Activated CD8-positive, alpha-beta T cell treated with anti-CD3 and anti-CD28 coated beads, Interleukin-2, amount 10 ng/mL, durations not matched to agents 7 days and 5 days (primary cell): ENCODE data around the gene DRC1. TPM values are rescaled to one million over a fixed set of nuclear protein-coding genes. Genes with fewer than 3 reads are reported as not detected.
A peak's percentile ranks its signal among the peaks of the same experiment; 100 is the strongest.

Source experiments
- ATAC-seq: fragments of 150-1000 bp; cut with Tn5 transposase; one replicate; pipeline ENCODE4 v1.10.0; 2021; ENCODE audit warnings: moderate library complexity
- CTCF ChIA-PET: fragments of 350-600 bp; sonication (Branson Sonifier 250); formaldehyde crosslinking; loops from one replicate; lab custom pipeline; 2021; ENCODE audit warnings: antibody characterized with exemption; lab: Charles Lee
- POLR2A ChIA-PET: fragments of 350-600 bp; sonication (Branson Sonifier 250); formaldehyde crosslinking; loops from one replicate; lab custom pipeline; 2021; ENCODE audit warnings: antibody characterized with exemption; lab: Charles Lee
- DNase-seq: peaks from one replicate; pipeline ENCODE4 v3.0.0-alpha.2; 2020
- H3K27ac Mint-ChIP-seq: one replicate; pipeline ENCODE4 v1.8.0; 2021; ENCODE audit warnings: mild to moderate bottlenecking, mixed read lengths
- H3K27me3 Mint-ChIP-seq: one replicate; pipeline ENCODE4 v1.8.0; 2021; ENCODE audit warnings: low read depth, mixed read lengths
- H3K36me3 Mint-ChIP-seq: one replicate; pipeline ENCODE4 v1.8.0; 2021; ENCODE audit warnings: low read depth, mixed read lengths
- H3K4me1 Mint-ChIP-seq: one replicate; pipeline ENCODE4 v1.8.0; 2021; ENCODE audit warnings: low read depth, mixed read lengths
- H3K4me3 Mint-ChIP-seq: one replicate; pipeline ENCODE4 v1.8.0; 2021; ENCODE audit warnings: mild to moderate bottlenecking, mixed read lengths
- H3K9me3 Mint-ChIP-seq: one replicate; pipeline ENCODE4 v1.8.0; 2022; ENCODE audit warnings: mixed read lengths; ENCODE audit not compliant: insufficient read depth
- total RNA-seq, 2 experiments: library from RNA; stranded (reverse); gene quantifications; one replicate each; pipeline ENCODE4 v1.2.3, GENCODE V29; 2021

The DRC1 gene
- total RNA-seq, 2 experiments from 2014 or later = not detected

GRCh38 chr2:26491563-26492167 lies 89.9 kb downstream of the DRC1 start:
- Mint-ChIP-seq H3K9me3 (no peaks in the 10 kb centered on the region), H3K4me1 (peaks cover 31% of the 10 kb centered on the region), H3K4me3 (no peak overlapping the region), H3K27ac (no peak overlapping the region), H3K36me3 (no peaks in the 10 kb centered on the region), H3K27me3 (peaks cover under 1% of the 10 kb centered on the region)
- CTCF ChIA-PET = interaction anchor here (0.6 to 2.3 kb wide), 5 partner anchors 10 to 88 kb away, joined by 3 to 10 read pairs (median 6); no protein-coding TSS in a partner anchor
- DNase-seq = no peak
- POLR2A ChIA-PET = interaction anchor here (1.1 kb wide), 1 partner anchor 14 kb away, joined by 6 read pairs; the partner anchor contains the start of gene OTOF
- ATAC-seq = no peak

- H3K27ac Mint-ChIP-seq = no peak overlapping the region
- H3K36me3 Mint-ChIP-seq = no peaks in the 10 kb centered on the region
- peaks cover 4% of the 10 kb centered on the region for H3K27me3 Mint-ChIP-seq
- no peak overlapping the region for H3K4me3 Mint-ChIP-seq
- POLR2A ChIA-PET = no interaction called here
- ATAC-seq (peak; percentile 22), DNase-seq (no peak)
- H3K4me1 Mint-ChIP-seq = peaks cover 19% of the 10 kb centered on the region
- CTCF ChIA-PET = interaction anchor here (1.7 to 2.3 kb wide), 3 partner anchors 8 to 11 kb away, joined by 6 to 10 read pairs (median 8); no protein-coding TSS in a partner anchor
- no peaks in the 10 kb centered on the region for H3K9me3 Mint-ChIP-seq
Measured at GRCh38 chr2:26492749-26493515, 91.2 kb downstream of the DRC1 start.

DNA sequence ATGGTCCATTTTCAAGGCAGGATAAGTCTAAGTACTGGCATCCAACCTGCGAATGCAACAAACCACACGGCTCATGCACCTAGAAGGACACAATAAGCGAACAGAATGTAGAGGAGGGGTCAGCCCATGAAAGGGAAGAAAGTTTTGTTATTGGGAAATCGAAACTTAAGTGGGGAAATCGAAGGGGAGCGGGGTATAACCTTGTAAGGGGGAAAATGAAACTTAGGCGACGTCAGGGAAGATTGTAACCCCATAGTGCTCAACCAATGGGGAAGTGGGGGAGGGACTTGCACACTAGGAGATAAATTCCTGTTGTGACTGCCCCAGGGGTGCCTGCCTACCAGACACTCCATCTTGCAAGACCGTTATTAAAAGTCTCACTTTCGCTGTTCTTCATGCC lies 91.8 kb downstream of the DRC1 start:
- Mint-ChIP-seq H3K27ac (no peak overlapping the region), H3K27me3 (peaks cover 6% of the 10 kb centered on the region), H3K4me3 (peak overlapping the region; percentile 23), H3K4me1 (peaks cover 17% of the 10 kb centered on the region), H3K36me3 (no peaks in the 10 kb centered on the region), H3K9me3 (no peaks in the 10 kb centered on the region)
- CTCF ChIA-PET = interaction anchor here (2.3 kb wide), 1 partner anchor 9 kb away, joined by 10 read pairs; no protein-coding TSS in a partner anchor
- peak; percentile 76 for ATAC-seq
- POLR2A ChIA-PET = no interaction called here
- peak; percentile 51 for DNase-seq

- no peak for ATAC-seq
- no peaks in the 10 kb centered on the region for H3K9me3 Mint-ChIP-seq
- no peak for DNase-seq
- peaks cover 12% of the 10 kb centered on the region for H3K27me3 Mint-ChIP-seq
- ChIA-PET CTCF (no interaction called here), POLR2A (no interaction called here)
- H3K27ac Mint-ChIP-seq = no peak overlapping the region
- peak overlapping the region; percentile 23 for H3K4me3 Mint-ChIP-seq
- no peaks in the 10 kb centered on the region for H3K36me3 Mint-ChIP-seq
- H3K4me1 Mint-ChIP-seq = peaks cover 17% of the 10 kb centered on the region
Measured at GRCh38 chr2:26494199-26494598, 92.5 kb downstream of the DRC1 start.

DNA sequence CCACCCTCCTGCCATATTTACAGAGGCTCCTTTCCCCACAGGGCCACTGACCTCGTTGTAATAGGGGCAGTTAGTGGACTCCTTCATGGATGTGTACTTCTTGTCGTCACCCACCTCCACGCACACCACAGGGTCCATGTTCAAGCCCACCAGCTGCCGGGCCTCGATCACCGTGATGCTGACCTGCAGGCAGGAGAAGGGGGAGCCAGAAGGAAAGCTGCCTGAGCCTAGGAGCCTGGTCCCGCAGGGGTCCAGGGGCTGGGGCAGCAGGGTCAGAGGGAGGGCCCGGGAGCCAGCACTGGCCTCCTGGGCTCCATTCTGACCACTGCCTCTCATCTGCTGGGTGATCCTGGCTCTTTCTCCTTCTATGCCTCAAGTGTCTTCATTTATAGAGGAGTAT lies 93.2 kb downstream of the DRC1 start:
- Mint-ChIP-seq H3K4me3 (no peak overlapping the region), H3K9me3 (no peaks in the 10 kb centered on the region), H3K27me3 (peaks cover 13% of the 10 kb centered on the region), H3K27ac (no peak overlapping the region), H3K36me3 (no peaks in the 10 kb centered on the region), H3K4me1 (peaks cover 17% of the 10 kb centered on the region)
- ATAC-seq (no peak), DNase-seq (no peak)
- ChIA-PET CTCF (interaction anchor here (1.3 kb wide), 1 partner anchor 9 kb away, joined by 4 read pairs; no protein-coding TSS in a partner anchor), POLR2A (interaction anchor here (1.8 kb wide), 1 partner anchor 17 kb away, joined by 6 read pairs; the partner anchor contains the start of gene OTOF)

DNA sequence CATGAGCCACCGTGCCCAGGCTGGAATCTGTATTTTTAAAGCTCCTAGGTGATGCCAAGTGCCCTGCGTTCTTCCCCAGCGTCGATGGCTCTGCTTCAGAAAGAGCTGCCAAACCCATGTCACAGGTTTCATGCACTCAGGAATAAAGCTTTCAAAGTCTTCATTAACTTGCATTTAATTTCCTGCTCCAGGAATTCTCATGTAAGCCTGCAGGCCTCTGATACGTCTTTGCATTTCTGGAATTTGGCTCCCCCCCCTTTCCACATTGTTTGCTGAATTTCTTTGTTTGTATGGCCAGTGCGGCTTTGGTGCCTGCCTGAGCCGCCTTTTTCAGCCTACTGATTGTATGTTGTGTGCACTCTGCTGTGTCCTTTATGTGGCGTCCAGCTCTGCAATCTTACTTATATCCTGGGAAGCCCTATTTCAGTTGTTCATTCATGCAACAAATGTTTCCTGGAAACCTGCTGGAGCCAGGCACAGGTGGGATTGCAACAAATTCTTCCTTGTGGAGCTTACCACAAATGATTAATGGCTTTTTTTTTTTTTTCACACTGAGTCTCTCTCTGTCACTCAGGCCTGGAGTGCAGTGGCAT lies 94.1 kb downstream of the DRC1 start:
- ATAC-seq (no peak), DNase-seq (no peak)
- H3K4me3 Mint-ChIP-seq = no peak overlapping the region
- H3K27me3 Mint-ChIP-seq = peaks cover 13% of the 10 kb centered on the region
- no peak overlapping the region for H3K27ac Mint-ChIP-seq
- H3K9me3 Mint-ChIP-seq = no peaks in the 10 kb centered on the region
- no peaks in the 10 kb centered on the region for H3K36me3 Mint-ChIP-seq
- POLR2A ChIA-PET = interaction anchor here (1.8 kb wide), 1 partner anchor 18 kb away, joined by 6 read pairs; the partner anchor contains the start of gene OTOF
- CTCF ChIA-PET = interaction anchor here (1.3 kb wide), 2 partner anchors 8 to 82 kb away, joined by 4 read pairs; no protein-coding TSS in a partner anchor
- H3K4me1 Mint-ChIP-seq = peaks cover 17% of the 10 kb centered on the region

- H3K4me1 Mint-ChIP-seq = peaks cover 9% of the 10 kb centered on the region
- H3K36me3 Mint-ChIP-seq = no peaks in the 10 kb centered on the region
- peaks cover 13% of the 10 kb centered on the region for H3K27me3 Mint-ChIP-seq
- ChIA-PET CTCF (interaction anchor here (1.3 kb wide), 1 partner anchor 78 kb away, joined by 7 read pairs; no protein-coding TSS in a partner anchor), POLR2A (no interaction called here)
- H3K9me3 Mint-ChIP-seq = no peaks in the 10 kb centered on the region
- no peak overlapping the region for H3K27ac Mint-ChIP-seq
- no peak for ATAC-seq
- H3K4me3 Mint-ChIP-seq = no peak overlapping the region
- no peak for DNase-seq
Measured at GRCh38 chr2:26500406-26500805, 98.7 kb downstream of the DRC1 start.

GRCh38 chr2:26503231-26503880 lies 101.6 kb downstream of the DRC1 start:
- no peaks in the 10 kb centered on the region for H3K9me3 Mint-ChIP-seq
- H3K36me3 Mint-ChIP-seq = no peaks in the 10 kb centered on the region
- ChIA-PET POLR2A (interaction anchor here (0.7 kb wide), 1 partner anchor 12 kb away, joined by 3 read pairs; no protein-coding TSS in a partner anchor), CTCF (interaction anchor here (0.6 to 3.2 kb wide), 35 partner anchors 8 to 406 kb away, joined by 3 to 39 read pairs (median 3); partner anchors contain the start of gene OTOF)
- H3K27me3 Mint-ChIP-seq = peaks cover 9% of the 10 kb centered on the region
- H3K4me3 Mint-ChIP-seq = peak overlapping the region; percentile 67
- ATAC-seq (peak; percentile 100), DNase-seq (peak; percentile 90)
- peak overlapping the region; percentile 72 for H3K27ac Mint-ChIP-seq
- peaks cover 9% of the 10 kb centered on the region for H3K4me1 Mint-ChIP-seq

GRCh38 chr2:26504002-26504401 lies 102.3 kb downstream of the DRC1 start:
- Mint-ChIP-seq H3K4me1 (peaks cover 9% of the 10 kb centered on the region), H3K9me3 (no peaks in the 10 kb centered on the region)

GRCh38 chr2:26506279-26506678 lies 104.6 kb downstream of the DRC1 start:
- H3K4me3 Mint-ChIP-seq = no peak overlapping the region
- no peak for DNase-seq
- CTCF ChIA-PET = no interaction called here

More at GRCh38 chr2:26504002-26504401, 102.3 kb downstream of the DRC1 start:
- Mint-ChIP-seq H3K27me3 (peaks cover 5% of the 10 kb centered on the region), H3K4me3 (peak overlapping the region; percentile 67), H3K36me3 (no peaks in the 10 kb centered on the region), H3K27ac (peak overlapping the region; percentile 72)
- DNase-seq (no peak), ATAC-seq (no peak)
- ChIA-PET POLR2A (no interaction called here), CTCF (interaction anchor here (0.6 to 3.2 kb wide), 20 partner anchors 8 to 333 kb away, joined by 3 to 39 read pairs (median 4); no protein-coding TSS in a partner anchor)

More at GRCh38 chr2:26506279-26506678, 104.6 kb downstream of the DRC1 start:
- H3K27me3 Mint-ChIP-seq = peaks cover 2% of the 10 kb centered on the region
- POLR2A ChIA-PET = no interaction called here
- no peaks in the 10 kb centered on the region for H3K9me3 Mint-ChIP-seq
- ATAC-seq = no peak
- H3K4me1 Mint-ChIP-seq = peaks cover 9% of the 10 kb centered on the region
- no peaks in the 10 kb centered on the region for H3K36me3 Mint-ChIP-seq
- no peak overlapping the region for H3K27ac Mint-ChIP-seq
